Progenitor cell of endocrine pancreas (in vitro differentiated cells): ENCODE measurements around the gene CAPS. TPM values are rescaled to one million over a fixed set of nuclear protein-coding genes. Genes with fewer than 3 reads are reported as not detected.
"Not testable (repeated sequence)": the region's sequence is repeated elsewhere in the genome, so short reads cannot be mapped to it uniquely, and the experiment has no call there.

Experiments
- DNase-seq: peaks from one replicate; pipeline ENCODE4 v3.0.0; 2021; ENCODE audit warnings: low spot score; ENCODE audit not compliant: unreplicated experiment
- H3K27ac Mint-ChIP-seq: 2 replicates; pipeline ENCODE4 v1.8.0; 2021; ENCODE audit warnings: mild to moderate bottlenecking, moderate library complexity, mixed read lengths
- H3K27me3 Mint-ChIP-seq: 2 replicates; pipeline ENCODE4 v1.8.0; 2021; ENCODE audit warnings: mixed read lengths
- H3K36me3 Mint-ChIP-seq: 2 replicates; pipeline ENCODE4 v1.8.0; 2022; ENCODE audit warnings: mixed read lengths; ENCODE audit not compliant: insufficient read depth
- H3K4me1 Mint-ChIP-seq: 2 replicates; pipeline ENCODE4 v1.8.0; 2021; ENCODE audit warnings: low read depth, mixed read lengths
- H3K4me3 Mint-ChIP-seq: 2 replicates; pipeline ENCODE4 v1.8.0; 2021; ENCODE audit warnings: low read depth, mild to moderate bottlenecking, moderate library complexity, mixed read lengths
- H3K9me3 Mint-ChIP-seq: 2 replicates; pipeline ENCODE4 v1.8.0; 2021; ENCODE audit warnings: low read depth, mixed read lengths
- CTCF ChIP-seq: fragments of 200-600 bp; sonication (generic); IDR thresholded peaks from one replicate; pipeline ENCODE4 v1.5.0; 2021; ENCODE audit warnings: antibody characterized with exemption, mild to moderate bottlenecking; ENCODE audit not compliant: unreplicated experiment
- total RNA-seq: library from RNA; stranded (reverse); gene quantifications from 2 replicates; pipeline ENCODE4 v1.2.1, GENCODE V29; 2021

Gene CAPS
- total RNA-seq, 1 donor from 2014 or later = 22.5 TPM

GRCh38 chr19:5957170-5957569, 43.1 kb downstream of the CAPS start:
- H3K36me3 Mint-ChIP-seq = no peaks in the 10 kb centered on the region
- H3K4me3 Mint-ChIP-seq = no peak overlapping the region
- no peaks in the 10 kb centered on the region for H3K9me3 Mint-ChIP-seq
- peaks cover 63% of the 10 kb centered on the region for H3K4me1 Mint-ChIP-seq
- H3K27me3 Mint-ChIP-seq = no peaks in the 10 kb centered on the region
- DNase-seq = no peak
- no peak for TF ChIP-seq CTCF
- peak overlapping the region; percentile 80 for H3K27ac Mint-ChIP-seq

GRCh38 chr19:5958074-5958850, 44.2 kb downstream of the CAPS start:
- Mint-ChIP-seq H3K27me3 (no peaks in the 10 kb centered on the region), H3K4me3 (no peak overlapping the region), H3K4me1 (peaks cover 72% of the 10 kb centered on the region), H3K27ac (peak overlapping the region; percentile 57), H3K36me3 (no peaks in the 10 kb centered on the region), H3K9me3 (no peaks in the 10 kb centered on the region)
- DNase-seq = no peak
- no peak for TF ChIP-seq CTCF

GRCh38 chr19:5958851-5959122, 44.7 kb downstream of the CAPS start:
- DNase-seq = no peak
- no peak overlapping the region for H3K27ac Mint-ChIP-seq
- no peaks in the 10 kb centered on the region for H3K36me3 Mint-ChIP-seq
- no peaks in the 10 kb centered on the region for H3K9me3 Mint-ChIP-seq
- H3K27me3 Mint-ChIP-seq = no peaks in the 10 kb centered on the region
- H3K4me3 Mint-ChIP-seq = no peak overlapping the region
- TF ChIP-seq CTCF = no peak
- H3K4me1 Mint-ChIP-seq = peaks cover 74% of the 10 kb centered on the region

GRCh38 chr19:5959260-5960004, 45.4 kb downstream of the CAPS start:
- H3K27me3 Mint-ChIP-seq = no peaks in the 10 kb centered on the region
- no peak overlapping the region for H3K4me3 Mint-ChIP-seq
- no peaks in the 10 kb centered on the region for H3K36me3 Mint-ChIP-seq
- peaks cover 71% of the 10 kb centered on the region for H3K4me1 Mint-ChIP-seq
- H3K9me3 Mint-ChIP-seq = no peaks in the 10 kb centered on the region
- DNase-seq = no peak
- no peak overlapping the region for H3K27ac Mint-ChIP-seq
- TF ChIP-seq CTCF = no peak

- Mint-ChIP-seq H3K4me3 (no peak overlapping the region), H3K9me3 (no peaks in the 10 kb centered on the region), H3K27ac (no peak overlapping the region), H3K36me3 (no peaks in the 10 kb centered on the region), H3K4me1 (peaks cover 65% of the 10 kb centered on the region), H3K27me3 (no peaks in the 10 kb centered on the region)
- TF ChIP-seq CTCF = no peak
- DNase-seq = no peak
These were observed 46.2 kb downstream of the CAPS start for GRCh38 chr19:5960005-5961001.

- not testable (repeated sequence) for H3K36me3 Mint-ChIP-seq, H3K27me3 Mint-ChIP-seq, H3K9me3 Mint-ChIP-seq, DNase-seq
- peak overlapping the region; percentile 29 for H3K4me3 Mint-ChIP-seq
- H3K27ac Mint-ChIP-seq = peak overlapping the region; percentile 94
- peaks cover 66% of the 10 kb centered on the region for H3K4me1 Mint-ChIP-seq
These were observed 47.6 kb downstream of the CAPS start for GRCh38 chr19:5961641-5961968.
